H9 (cell line): ENCODE results near the gene SLC2A11. TPM values are rescaled to one million over a fixed set of nuclear protein-coding genes. Genes with fewer than 3 reads are reported as not detected.

Source experiments
- DNase-seq: peaks from one replicate; pipeline ENCODE4 v3.0.0-alpha.2; 2017
- H2AFZ ChIP-seq: one replicate; pipeline ENCODE4 v1.6.1; 2013; ENCODE audit warnings: mild to moderate bottlenecking, low read length, control low read depth, moderate library complexity
- H2AK5ac ChIP-seq: 2 replicates; pipeline ENCODE4 v1.6.1; 2013; ENCODE audit warnings: low read length, control low read depth, mixed read lengths; ENCODE audit not compliant: insufficient read length
- H2BK120ac ChIP-seq: one replicate; pipeline ENCODE4 v1.6.1; 2013; ENCODE audit warnings: low read depth, mild to moderate bottlenecking, low read length, control low read depth, inconsistent platforms; ENCODE audit not compliant: poor library complexity, severe bottlenecking
- H2BK12ac ChIP-seq: 2 replicates; pipeline ENCODE4 v1.6.1; 2013; ENCODE audit warnings: low read length, control low read depth, mixed read lengths, low read depth; ENCODE audit not compliant: insufficient read length
- H2BK15ac ChIP-seq: 2 replicates; pipeline ENCODE4 v1.6.1; 2013; ENCODE audit warnings: low read depth, low read length, control low read depth
- H2BK20ac ChIP-seq: one replicate; pipeline ENCODE4 v1.6.1; 2013; ENCODE audit warnings: low read depth, mild to moderate bottlenecking, low read length, control low read depth, inconsistent platforms; ENCODE audit not compliant: poor library complexity, severe bottlenecking
- H2BK5ac ChIP-seq: 2 replicates; pipeline ENCODE4 v1.6.1; 2013; ENCODE audit warnings: low read length, control low read depth, mixed read lengths; ENCODE audit not compliant: insufficient read length
- H3K14ac ChIP-seq: 2 replicates; pipeline ENCODE4 v1.6.1; 2013; ENCODE audit warnings: low read length, control low read depth; ENCODE audit not compliant: insufficient read depth
- H3K18ac ChIP-seq: 2 replicates; pipeline ENCODE4 v1.6.1; 2013; ENCODE audit warnings: low read depth, mild to moderate bottlenecking, mixed read lengths, low read length, control low read depth; ENCODE audit not compliant: insufficient read length
- H3K23ac ChIP-seq: 2 replicates; pipeline ENCODE4 v1.6.1; 2013; ENCODE audit warnings: low read length, control low read depth, mixed read lengths, low read depth; ENCODE audit not compliant: insufficient read length
- H3K23me2 ChIP-seq: 2 replicates; pipeline ENCODE4 v1.6.1; 2013; ENCODE audit warnings: low read depth, mild to moderate bottlenecking, mixed read lengths, low read length, control low read depth; ENCODE audit not compliant: insufficient read length, poor library complexity, severe bottlenecking
- H3K27ac ChIP-seq: 2 replicates; pipeline ENCODE4 v1.5.1; 2013; ENCODE audit warnings: low read length, control low read depth, mixed read lengths, low read depth; ENCODE audit not compliant: insufficient read length
- H3K27me3 ChIP-seq: 2 replicates; pipeline ENCODE4 v1.6.1; 2013; ENCODE audit warnings: low read length, control low read depth, inconsistent platforms; ENCODE audit not compliant: insufficient read depth
- H3K4ac ChIP-seq: 2 replicates; pipeline ENCODE4 v1.6.1; 2013; ENCODE audit warnings: low read depth, mild to moderate bottlenecking, control low read depth, inconsistent platforms, low read length, moderate library complexity
- H3K4me1 ChIP-seq: 2 replicates; pipeline ENCODE4 v1.6.1; 2013; ENCODE audit warnings: low read length, control low read depth, inconsistent platforms; ENCODE audit not compliant: insufficient read depth
- H3K4me2 ChIP-seq: 2 replicates; pipeline ENCODE4 v1.6.1; 2013; ENCODE audit warnings: low read length, control low read depth, mixed read lengths; ENCODE audit not compliant: insufficient read length, insufficient read depth
- H3K56ac ChIP-seq: 2 replicates; pipeline ENCODE4 v1.6.1; 2013; ENCODE audit warnings: low read depth, mild to moderate bottlenecking, mixed read lengths, low read length, control low read depth; ENCODE audit not compliant: insufficient read length
- H3K79me1 ChIP-seq: 2 replicates; pipeline ENCODE4 v1.6.1; 2013; ENCODE audit warnings: low read depth, mild to moderate bottlenecking, moderate library complexity, low read length, control low read depth, inconsistent platforms; ENCODE audit not compliant: insufficient read depth, poor library complexity, severe bottlenecking
- H3K79me2 ChIP-seq: 2 replicates; pipeline ENCODE4 v1.6.1; 2013; ENCODE audit warnings: low read length, control low read depth, inconsistent platforms; ENCODE audit not compliant: insufficient read depth
- H3K9ac ChIP-seq: 2 replicates; pipeline ENCODE4 v1.6.1; 2013; ENCODE audit warnings: low read length, control low read depth, mixed read lengths; ENCODE audit not compliant: insufficient read length; ENCODE audit errors: extremely low read depth
- H3K9me3 ChIP-seq: one replicate; pipeline ENCODE4 v1.6.1; 2013; ENCODE audit warnings: low read depth, low read length, inconsistent platforms; ENCODE audit not compliant: control insufficient read depth
- H3T11ph ChIP-seq: one replicate; pipeline ENCODE4 v1.6.1; 2013; ENCODE audit warnings: mild to moderate bottlenecking, low read length, control low read depth, inconsistent platforms
- H4K20me1 ChIP-seq: one replicate; pipeline ENCODE4 v1.6.1; 2013; ENCODE audit not compliant: control insufficient read depth, insufficient read length, insufficient read depth
- H4K5ac ChIP-seq: 2 replicates; pipeline ENCODE4 v1.6.1; 2013; ENCODE audit warnings: low read depth, mild to moderate bottlenecking, mixed read lengths, low read length, control low read depth; ENCODE audit not compliant: insufficient read length
- H4K8ac ChIP-seq: replicated peaks from 2 replicates; pipeline ENCODE4 v1.6.1; 2013; ENCODE audit warnings: low read length, control low read depth, mixed read lengths, low read depth; ENCODE audit not compliant: insufficient read length
- H4K91ac ChIP-seq: 2 replicates; pipeline ENCODE4 v1.6.1; 2013; ENCODE audit warnings: low read depth, mild to moderate bottlenecking, moderate library complexity, mixed read lengths, low read length, control low read depth; ENCODE audit not compliant: insufficient read length
- H3K27ac Mint-ChIP-seq, 3 experiments: 2 replicates in 2 of 3; 3 replicates in 1 of 3; pipeline ENCODE4 v1.8.0; 2020 to 2021; ENCODE audit warnings: mixed read lengths in 3 of 3, mild to moderate bottlenecking in 1 of 3, moderate library complexity in 1 of 3
- H3K27me3 Mint-ChIP-seq: 2 replicates; pipeline ENCODE4 v1.8.0; 2021; ENCODE audit warnings: low read depth, mild to moderate bottlenecking, moderate library complexity, mixed read lengths
- H3K36me3 Mint-ChIP-seq, 3 experiments: 2 replicates in 2 of 3; 3 replicates in 1 of 3; pipeline ENCODE4 v1.8.0; 2020 to 2021; ENCODE audit warnings: low read depth in 3 of 3, mixed read lengths in 3 of 3; ENCODE audit not compliant: insufficient read depth in 1 of 3
- H3K4me1 Mint-ChIP-seq, 2 experiments: 2 replicates each; pipeline ENCODE4 v1.8.0; 2020; ENCODE audit warnings: mixed read lengths in 2 of 2
- H3K4me3 Mint-ChIP-seq, 2 experiments: 2 replicates in 1 of 2; 3 replicates in 1 of 2; pipeline ENCODE4 v1.8.0; 2020 to 2021; ENCODE audit warnings: mild to moderate bottlenecking in 2 of 2, mixed read lengths in 2 of 2, moderate library complexity in 1 of 2
- H3K9me3 Mint-ChIP-seq, 2 experiments: 2 replicates in 1 of 2; 3 replicates in 1 of 2; pipeline ENCODE4 v1.8.0; 2020; ENCODE audit warnings: mild to moderate bottlenecking in 2 of 2, mixed read lengths in 2 of 2, moderate library complexity in 1 of 2
- WGBS: extraction: QIAGEN DNeasy Blood & Tissue Kit; methylation state at CpG from one replicate; pipeline ENCODE4 v1.1.7; 2013; ENCODE audit warnings: missing lambda C conversion rate, low lambda C conversion rate, mixed read lengths; ENCODE audit not compliant: insufficient read length; ENCODE audit errors: extremely low coverage; 5-methylcytosine and 5-hydroxymethylcytosine counted together
- total RNA-seq: library from RNA; stranded (reverse); gene quantifications from 2 replicates; pipeline ENCODE4 v1.2.1, GENCODE V29; 2021
- TF ChIP-seq, protein P1 (sequence below): fragments of 200-600 bp; sonication (generic); conservative IDR thresholded peaks from 3 replicates; pipeline ENCODE4 v1.8.0; 2021; ENCODE audit warnings: antibody characterized with exemption, mild to moderate bottlenecking

The SLC2A11 gene
- total RNA-seq, 1 experiment from 2014 or later, result 15.0 TPM

GRCh38 chr22:23833017-23833751 lies 24.5 kb upstream of the SLC2A11 start:
- peaks cover 22 to 44% (median 39%) of the 10 kb centered on the region in 3 experiments for H3K36me3 Mint-ChIP-seq
- no peak overlapping the region for H3K56ac ChIP-seq
- no peak overlapping the region for H4K5ac ChIP-seq
- no peak overlapping the region for H2BK12ac ChIP-seq
- H3K4ac ChIP-seq, result no peak overlapping the region
- H3K4me2 ChIP-seq, result no peak overlapping the region
- H2AK5ac ChIP-seq, result no peak overlapping the region
- no peaks in the 10 kb centered on the region for H3K9me3 ChIP-seq
- H4K20me1 ChIP-seq, result no peaks in the 10 kb centered on the region
- DNase-seq, result no peak
- no peak overlapping the region for H2BK5ac ChIP-seq
- H2BK15ac ChIP-seq, result no peak overlapping the region
- no peaks in the 10 kb centered on the region for H3K27me3 ChIP-seq
- no peaks in the 10 kb centered on the region for H3K27me3 Mint-ChIP-seq
- no peak overlapping the region for H4K8ac ChIP-seq
- peaks cover 0 to 1% of the 10 kb centered on the region in 2 experiments; a peak in 1 of 5 replicates for H3K9me3 Mint-ChIP-seq
- no peak overlapping the region for H3K9ac ChIP-seq
- H3K27ac ChIP-seq, result no peak overlapping the region
- H3K14ac ChIP-seq, result no peak overlapping the region
- no peak overlapping the region for H4K91ac ChIP-seq
- H3K79me2 ChIP-seq, result no peaks in the 10 kb centered on the region
- H3K79me1 ChIP-seq, result no peaks in the 10 kb centered on the region
- peaks cover 9 to 12% of the 10 kb centered on the region in 2 experiments for H3K4me1 Mint-ChIP-seq
- TF ChIP-seq, protein P1, sequence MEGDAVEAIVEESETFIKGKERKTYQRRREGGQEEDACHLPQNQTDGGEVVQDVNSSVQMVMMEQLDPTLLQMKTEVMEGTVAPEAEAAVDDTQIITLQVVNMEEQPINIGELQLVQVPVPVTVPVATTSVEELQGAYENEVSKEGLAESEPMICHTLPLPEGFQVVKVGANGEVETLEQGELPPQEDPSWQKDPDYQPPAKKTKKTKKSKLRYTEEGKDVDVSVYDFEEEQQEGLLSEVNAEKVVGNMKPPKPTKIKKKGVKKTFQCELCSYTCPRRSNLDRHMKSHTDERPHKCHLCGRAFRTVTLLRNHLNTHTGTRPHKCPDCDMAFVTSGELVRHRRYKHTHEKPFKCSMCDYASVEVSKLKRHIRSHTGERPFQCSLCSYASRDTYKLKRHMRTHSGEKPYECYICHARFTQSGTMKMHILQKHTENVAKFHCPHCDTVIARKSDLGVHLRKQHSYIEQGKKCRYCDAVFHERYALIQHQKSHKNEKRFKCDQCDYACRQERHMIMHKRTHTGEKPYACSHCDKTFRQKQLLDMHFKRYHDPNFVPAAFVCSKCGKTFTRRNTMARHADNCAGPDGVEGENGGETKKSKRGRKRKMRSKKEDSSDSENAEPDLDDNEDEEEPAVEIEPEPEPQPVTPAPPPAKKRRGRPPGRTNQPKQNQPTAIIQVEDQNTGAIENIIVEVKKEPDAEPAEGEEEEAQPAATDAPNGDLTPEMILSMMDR, result no peak
- H3K27ac Mint-ChIP-seq, result no peak overlapping the region
- H3T11ph ChIP-seq, result no peak overlapping the region
- WGBS, result no CpG with 5 or more reads among the region's 16 CpGs
- no peak overlapping the region for H2BK120ac ChIP-seq
- H3K4me1 ChIP-seq, result no peaks in the 10 kb centered on the region; the same call in 1 of the 2 replicates
- H3K18ac ChIP-seq, result no peak overlapping the region
- H3K4me3 Mint-ChIP-seq, result no peak overlapping the region; a peak in 1 of 5 replicates
- H3K23me2 ChIP-seq, result peaks cover 3% of the 10 kb centered on the region
- no peak overlapping the region for H2AFZ ChIP-seq
- no peak overlapping the region for H3K23ac ChIP-seq
- no peak overlapping the region for H2BK20ac ChIP-seq
